BJ (cell line): Measurements from ENCODE around the gene SMIM14. TPM values are rescaled to one million over a fixed set of nuclear protein-coding genes. Genes with fewer than 3 reads are reported as not detected.

Source experiments
- CTCF ChIA-PET: fragments of 350-600 bp; formaldehyde crosslinking; extraction: SDS; loops from one replicate; lab custom pipeline; 2021; ENCODE audit warnings: antibody characterized with exemption, inconsistent platforms; lab: Yijun Ruan, JAX
- POLR2A ChIA-PET: fragments of 300-600 bp; sonication (Branson Sonifier 250); formaldehyde crosslinking; extraction: SDS; loops from one replicate; lab custom pipeline; 2021; ENCODE audit warnings: antibody characterized with exemption; lab: Charles Lee
- DNase-seq: peaks from one replicate; pipeline ENCODE4 v3.0.0-alpha.2; 2011; ENCODE audit warnings: low read depth
- H3K27me3 ChIP-seq: 2 replicates; pipeline ENCODE4 v1.6.0; 2011; ENCODE audit warnings: low read length; ENCODE audit not compliant: control insufficient read depth, insufficient read depth
- H3K36me3 ChIP-seq: 2 replicates; pipeline ENCODE4 v1.5.1; 2011; ENCODE audit warnings: low read length; ENCODE audit not compliant: control insufficient read depth, insufficient read depth
- H3K4me3 ChIP-seq: 2 replicates; pipeline ENCODE4 v1.5.1; 2011; ENCODE audit warnings: low read depth, mild to moderate bottlenecking, control low read depth, low read length
- polyA plus RNA-seq: library from polyadenylated mRNA; depleted of rRNA; stranded (reverse); fragments of >200 nt; gene quantifications from 2 replicates; pipeline ENCODE4 v1.2.3, GENCODE V29; 2011
- TF ChIP-seq, protein P1 (sequence below): IDR thresholded peaks from 2 replicates; pipeline ENCODE4 v1.5.1; 2011; ENCODE audit warnings: low read depth, mild to moderate bottlenecking, control low read depth, inconsistent platforms, low read length, moderate library complexity; ENCODE audit not compliant: insufficient read depth

The SMIM14 gene
- polyA plus RNA-seq, 1 experiment: 25.4 TPM

DNA sequence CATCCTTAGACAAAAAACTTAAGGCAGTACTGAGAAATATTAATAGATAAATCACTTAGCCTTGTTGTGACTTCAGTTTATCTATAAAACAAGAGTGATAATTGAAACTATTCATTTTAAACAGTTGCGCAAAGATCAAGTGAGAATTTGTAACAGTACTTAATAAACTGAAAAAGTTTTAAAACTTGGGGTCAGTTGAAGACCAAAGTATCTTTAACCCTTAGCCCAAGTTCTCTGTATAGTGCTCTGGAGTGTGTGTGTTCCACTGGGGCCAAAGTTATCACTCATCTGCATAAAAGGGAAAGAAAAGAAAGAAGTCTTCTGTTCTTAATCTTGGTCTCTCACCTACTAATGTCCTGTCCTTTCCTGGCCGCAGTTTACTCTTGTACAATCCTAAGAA lies 11.3 kb downstream of the SMIM14 start:
- H3K27me3 ChIP-seq: no peaks in the 10 kb centered on the region
- CTCF ChIA-PET: no interaction called here
- no peak for DNase-seq
- POLR2A ChIA-PET: no interaction called here
- TF ChIP-seq, protein P1, sequence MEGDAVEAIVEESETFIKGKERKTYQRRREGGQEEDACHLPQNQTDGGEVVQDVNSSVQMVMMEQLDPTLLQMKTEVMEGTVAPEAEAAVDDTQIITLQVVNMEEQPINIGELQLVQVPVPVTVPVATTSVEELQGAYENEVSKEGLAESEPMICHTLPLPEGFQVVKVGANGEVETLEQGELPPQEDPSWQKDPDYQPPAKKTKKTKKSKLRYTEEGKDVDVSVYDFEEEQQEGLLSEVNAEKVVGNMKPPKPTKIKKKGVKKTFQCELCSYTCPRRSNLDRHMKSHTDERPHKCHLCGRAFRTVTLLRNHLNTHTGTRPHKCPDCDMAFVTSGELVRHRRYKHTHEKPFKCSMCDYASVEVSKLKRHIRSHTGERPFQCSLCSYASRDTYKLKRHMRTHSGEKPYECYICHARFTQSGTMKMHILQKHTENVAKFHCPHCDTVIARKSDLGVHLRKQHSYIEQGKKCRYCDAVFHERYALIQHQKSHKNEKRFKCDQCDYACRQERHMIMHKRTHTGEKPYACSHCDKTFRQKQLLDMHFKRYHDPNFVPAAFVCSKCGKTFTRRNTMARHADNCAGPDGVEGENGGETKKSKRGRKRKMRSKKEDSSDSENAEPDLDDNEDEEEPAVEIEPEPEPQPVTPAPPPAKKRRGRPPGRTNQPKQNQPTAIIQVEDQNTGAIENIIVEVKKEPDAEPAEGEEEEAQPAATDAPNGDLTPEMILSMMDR: no peak
- no peak overlapping the region for H3K4me3 ChIP-seq
- H3K36me3 ChIP-seq: peaks cover 2% of the 10 kb centered on the region; the same call in 1 of the 2 replicates

DNA sequence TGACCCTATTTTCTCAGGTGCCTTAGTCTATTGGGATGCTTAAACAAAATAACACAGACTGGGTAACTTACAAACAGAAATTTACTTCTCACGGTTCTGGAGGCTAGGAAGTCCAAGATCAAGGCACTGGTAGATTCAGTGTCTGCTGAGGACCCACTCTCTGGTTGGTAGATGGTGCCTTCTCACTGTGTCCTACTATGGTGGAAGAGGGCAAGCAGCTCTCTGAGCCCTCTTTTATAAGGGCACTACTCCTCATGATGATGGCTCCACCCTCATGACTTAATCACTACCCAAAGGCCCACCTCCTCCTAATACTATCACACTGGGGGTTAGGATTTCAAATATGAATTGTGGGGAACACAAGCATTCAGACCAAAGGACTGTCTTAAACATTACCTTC lies 11.8 kb downstream of the SMIM14 start:
- ChIA-PET POLR2A (no interaction called here), CTCF (no interaction called here)
- DNase-seq: no peak
- Histone ChIP-seq H3K4me3 (no peak overlapping the region), H3K27me3 (no peaks in the 10 kb centered on the region), H3K36me3 (peaks cover 2% of the 10 kb centered on the region; the same call in 1 of the 2 replicates)
- TF ChIP-seq, protein P1: no peak

DNA sequence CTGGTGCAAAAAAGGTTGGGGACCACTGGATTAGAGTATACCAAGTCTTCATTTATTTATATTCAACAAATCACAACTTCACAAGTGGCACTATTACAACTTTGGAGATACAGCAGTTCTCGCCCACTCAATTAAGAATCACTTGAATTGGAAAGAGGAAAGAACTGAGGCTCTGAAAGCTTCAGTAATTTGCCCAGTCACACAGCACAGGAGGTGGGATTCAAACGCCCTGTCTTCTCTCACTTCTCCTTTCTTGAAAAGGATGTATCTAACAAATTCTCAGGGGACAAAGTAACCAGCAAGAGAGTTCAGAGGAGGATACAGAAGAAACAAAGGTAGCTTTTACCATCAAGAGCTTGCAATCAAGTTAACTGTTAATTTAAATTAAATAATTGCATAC lies 12.4 kb downstream of the SMIM14 start:
- DNase-seq: no peak
- POLR2A ChIA-PET: no interaction called here
- Histone ChIP-seq H3K4me3 (no peak overlapping the region), H3K27me3 (no peaks in the 10 kb centered on the region), H3K36me3 (peaks cover 2% of the 10 kb centered on the region; the same call in 1 of the 2 replicates)
- TF ChIP-seq, protein P1: no peak
- CTCF ChIA-PET: no interaction called here

DNA sequence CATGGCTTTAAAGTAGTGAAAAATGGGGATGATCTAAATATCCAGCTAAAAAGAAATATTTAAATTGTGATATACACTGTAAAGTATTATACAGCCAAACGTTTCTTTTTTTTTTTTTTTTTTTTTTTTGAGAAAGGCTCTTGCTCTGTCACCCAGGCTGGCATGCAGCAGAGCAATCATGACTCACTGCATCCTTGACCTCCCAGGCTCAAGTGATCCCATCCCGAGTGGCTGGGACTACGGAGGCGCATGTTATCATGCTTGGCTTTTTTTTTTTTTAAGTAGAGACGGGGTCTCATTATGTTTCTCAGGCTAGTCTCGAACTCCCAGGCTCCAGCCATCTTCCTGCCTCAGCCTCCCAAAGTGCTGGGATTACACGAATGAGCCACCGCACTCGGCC lies 17.1 kb downstream of the SMIM14 start:
- ChIA-PET CTCF (no interaction called here), POLR2A (no interaction called here)
- Histone ChIP-seq H3K27me3 (no peaks in the 10 kb centered on the region), H3K4me3 (no peak overlapping the region), H3K36me3 (no peaks in the 10 kb centered on the region)
- TF ChIP-seq, protein P1: no peak
- no peak for DNase-seq

DNA sequence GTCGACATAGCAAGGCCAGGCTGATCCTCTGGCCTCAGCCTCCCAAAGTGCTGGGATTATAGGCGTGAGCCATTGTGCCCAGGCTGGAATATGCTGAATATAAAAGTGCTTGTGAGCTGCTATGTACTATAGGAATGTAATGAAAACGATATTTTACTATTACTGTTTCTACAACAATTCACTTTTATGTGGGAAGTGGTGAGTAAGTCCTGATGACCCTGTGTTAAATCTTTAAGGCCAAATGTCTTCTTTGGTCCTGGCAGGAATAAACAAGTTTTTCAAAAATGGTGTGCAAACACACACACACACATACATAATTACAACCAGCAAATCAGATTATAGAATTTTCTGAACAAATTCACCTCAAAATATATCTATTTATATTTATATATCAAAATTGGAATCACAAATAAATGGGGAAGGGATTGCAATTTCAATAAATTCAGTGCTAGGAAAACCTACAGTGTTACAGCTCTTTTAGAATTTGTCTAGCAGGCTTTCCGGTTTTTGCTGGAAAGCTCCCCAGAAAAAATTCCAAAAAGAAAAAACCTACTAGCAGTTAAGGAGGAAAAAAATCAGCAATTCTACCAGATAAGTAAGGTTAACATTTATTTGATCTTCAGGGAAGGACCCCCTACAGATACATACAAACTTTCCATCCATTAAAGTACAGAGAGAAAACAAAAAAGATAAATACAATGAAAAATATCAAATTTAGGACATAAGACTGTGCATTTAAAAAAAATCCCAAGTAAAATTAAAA lies 17.9 kb downstream of the SMIM14 start:
- POLR2A ChIA-PET: interaction anchor here (0.5 kb wide), 1 partner anchor 161 kb away, joined by 4 read pairs; no protein-coding TSS in a partner anchor
- DNase-seq: no peak
- TF ChIP-seq, protein P1: no peak

More for the DNA sequence above, 17.9 kb downstream of the SMIM14 start:
- H3K36me3 ChIP-seq: no peaks in the 10 kb centered on the region
- CTCF ChIA-PET: interaction anchor here (0.6 kb wide), 1 partner anchor 357 kb away, joined by 3 read pairs; no protein-coding TSS in a partner anchor
- no peaks in the 10 kb centered on the region for H3K27me3 ChIP-seq
- H3K4me3 ChIP-seq: no peak overlapping the region
